RPMI7951 (cell line): ENCODE data around the gene ANKRD18B. TPM values are rescaled to one million over a fixed set of nuclear protein-coding genes. Genes with fewer than 3 reads are reported as not detected.
"Not testable (repeated sequence)": the region's sequence is repeated elsewhere in the genome, so short reads cannot be mapped to it uniquely, and the experiment has no call there.

ENCODE experiments used
- DNase-seq: peaks from one replicate; pipeline ENCODE4 v3.0.0-alpha.2; 2012; ENCODE audit warnings: low read depth
- total RNA-seq: library from RNA; depleted of rRNA; stranded (reverse); fragments of >200 nt; shearing (Covaris generic); gene quantifications from 2 replicates; pipeline ENCODE4 v1.2.3, GENCODE V29; 2014; rRNA removed

The ANKRD18B gene
- total RNA-seq, 1 experiment from 2014 or later = not detected

DNA sequence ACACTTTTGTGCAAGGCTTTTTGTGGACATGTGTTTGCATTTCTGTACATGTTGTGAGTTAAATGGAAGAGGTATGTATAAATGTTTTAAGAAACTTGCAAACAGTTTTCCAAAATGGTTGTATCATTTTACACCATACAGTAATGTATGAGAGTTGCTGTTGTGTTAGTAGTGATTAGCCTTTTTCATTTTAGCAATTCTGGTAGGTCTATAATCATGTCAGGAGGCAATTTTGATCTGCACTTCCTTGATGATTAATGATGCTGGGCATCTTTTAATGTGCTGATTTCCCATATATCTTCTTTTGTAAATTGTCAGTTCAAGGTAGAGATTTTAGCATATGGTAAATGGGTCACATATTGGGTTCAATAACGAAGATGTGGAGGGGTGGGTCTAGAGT lies 87.3 kb downstream of the ANKRD18B start:
- DNase-seq = no peak

DNA sequence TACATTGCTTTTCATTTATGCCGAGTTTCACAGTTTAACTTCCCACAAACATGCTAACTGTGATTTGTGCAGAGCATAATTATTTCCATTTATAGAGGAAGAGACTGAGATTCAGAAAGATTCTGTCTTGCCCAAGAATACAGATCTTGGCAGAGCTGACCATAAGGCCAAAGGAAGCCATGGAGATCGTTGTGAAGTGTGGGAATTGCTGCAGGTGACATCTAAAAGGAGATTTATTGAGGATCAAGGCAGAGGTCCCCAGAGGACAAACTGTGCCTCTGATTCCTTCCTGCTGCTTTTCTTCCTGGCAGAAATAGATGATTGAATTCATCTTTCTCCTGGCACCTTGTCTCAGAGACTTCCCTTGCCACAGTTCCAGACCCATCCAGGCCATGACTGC lies 88.4 kb downstream of the ANKRD18B start:
- DNase-seq = not testable (repeated sequence)

DNA sequence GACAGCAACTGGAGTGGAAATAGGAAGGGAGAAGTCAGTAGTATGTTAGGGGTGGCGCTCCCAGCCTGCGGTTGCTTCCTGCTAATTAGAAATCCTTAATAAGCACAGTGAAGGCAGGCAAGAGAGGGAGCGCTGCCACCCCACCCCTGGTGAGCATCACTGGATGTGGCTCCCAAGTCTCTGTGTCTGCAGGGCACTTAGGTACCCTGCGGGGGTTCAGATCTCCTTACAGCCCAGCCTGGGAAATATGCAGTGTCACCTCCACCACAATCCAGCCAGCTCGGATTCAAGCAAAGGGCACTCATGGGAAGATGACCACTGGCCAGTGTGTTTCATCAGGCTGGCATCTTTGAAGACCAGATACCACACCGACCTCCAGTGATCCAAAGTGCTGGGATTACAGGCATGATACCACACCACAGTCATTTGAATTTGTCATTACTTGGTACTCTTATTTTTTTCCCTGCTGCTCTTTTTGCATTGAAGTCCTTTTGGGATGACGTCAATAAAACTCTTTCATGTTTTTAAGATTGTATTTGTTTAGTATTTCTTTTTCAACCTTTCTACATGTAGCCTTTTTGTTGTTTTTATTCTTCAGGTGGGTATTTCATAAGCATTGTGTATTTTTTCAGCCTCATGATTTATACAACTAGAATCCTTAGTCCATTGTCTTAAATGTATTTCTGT lies 90.1 kb downstream of the ANKRD18B start:
- DNase-seq = no peak

DNA sequence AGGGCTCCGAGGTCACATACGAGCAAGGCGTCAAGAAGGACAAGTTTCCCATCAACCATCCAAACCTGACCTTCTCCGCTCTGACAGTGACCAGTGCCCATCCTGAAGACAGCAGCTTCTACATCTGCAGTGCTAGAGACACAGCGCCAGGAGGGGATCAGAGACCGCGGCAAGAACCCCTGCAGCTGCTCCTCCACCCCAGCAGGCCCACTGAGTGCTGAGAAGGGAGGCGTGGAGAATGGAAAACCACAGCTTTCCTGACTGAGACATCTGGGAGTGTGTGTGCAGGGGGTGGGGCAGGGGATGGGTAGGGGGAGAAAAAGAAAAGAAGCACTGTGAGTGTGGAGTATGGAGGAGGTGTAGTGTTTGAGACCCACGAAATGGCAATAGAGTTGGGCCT lies 94.3 kb downstream of the ANKRD18B start:
- DNase-seq = not testable (repeated sequence)

DNA sequence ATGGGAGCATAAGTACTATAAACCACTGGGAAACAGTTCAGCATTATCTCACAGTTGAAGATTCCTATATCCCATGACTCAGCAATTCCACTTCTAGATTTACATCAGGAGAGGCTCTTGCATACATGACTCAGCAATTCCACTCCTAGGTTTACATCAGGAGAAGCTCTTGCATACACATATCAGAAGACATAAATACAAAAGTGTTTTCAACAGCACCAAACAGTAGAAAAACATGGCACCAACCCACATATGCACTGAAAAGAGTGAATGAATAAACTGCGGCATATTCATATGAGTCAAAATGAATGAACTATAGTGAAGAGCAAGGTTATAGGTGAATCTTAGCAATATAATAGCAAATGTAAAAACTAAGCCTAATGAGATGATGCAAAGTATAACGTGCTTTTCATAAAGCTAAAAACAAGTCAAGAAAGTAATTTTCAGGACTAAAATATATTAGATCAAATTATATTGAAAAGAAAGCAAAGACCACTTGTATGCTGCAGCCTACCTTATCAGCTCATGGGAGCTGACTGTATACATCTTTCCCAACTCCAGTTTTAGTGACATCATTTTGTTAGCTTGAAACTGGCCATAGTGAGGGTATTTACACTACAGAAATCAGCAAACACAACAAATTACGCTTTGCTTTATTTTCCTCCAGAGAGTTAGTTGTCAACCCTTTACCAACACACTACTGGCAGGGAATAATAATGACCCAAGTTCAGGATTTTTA lies 95.8 kb downstream of the ANKRD18B start:
- DNase-seq = peak; percentile 71

DNA sequence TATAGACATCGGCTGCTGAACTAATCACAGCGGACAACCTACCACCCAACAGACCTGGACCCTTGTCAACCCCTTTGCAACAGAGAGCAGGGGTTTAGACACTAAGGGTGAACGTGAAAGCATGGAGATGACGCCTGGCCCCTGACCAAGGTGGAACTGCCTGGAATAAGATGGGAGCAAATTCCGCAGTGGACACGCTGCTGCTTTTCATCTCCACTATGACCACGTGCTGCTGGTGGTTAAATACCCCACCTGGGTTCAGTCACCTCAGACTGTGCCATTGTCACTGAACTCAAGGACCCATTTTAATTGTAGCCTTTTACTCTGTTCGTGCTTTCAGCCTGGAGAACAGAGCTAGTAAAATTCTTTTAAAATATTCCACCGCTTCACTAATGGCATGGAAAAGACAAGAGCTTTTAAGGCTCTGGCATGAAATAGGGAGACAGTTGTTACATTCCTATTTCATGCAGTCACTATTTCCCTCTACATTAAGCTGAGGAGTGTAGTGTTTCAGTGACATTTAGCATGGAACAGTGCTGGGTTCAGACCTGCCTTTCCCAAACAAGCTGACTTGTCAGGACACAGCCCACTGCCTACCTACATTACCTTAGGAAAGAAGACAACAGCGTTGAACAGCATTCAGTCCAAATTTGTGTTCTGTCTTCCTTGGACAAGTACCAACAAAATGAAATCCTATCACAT lies 96.8 kb downstream of the ANKRD18B start:
- peak; percentile 42 for DNase-seq

Other genes starting within 250 kb of the ANKRD18B start
- 14.0 and 16.3 TPM in 2 replicates for gene NFX1, start 233.7 kb upstream of the ANKRD18B start, total RNA-seq
- not detected in 2 replicates for gene AQP7, start 121.7 kb upstream of the ANKRD18B start, total RNA-seq
- gene AQP3, start 76.7 kb upstream of the ANKRD18B start, total RNA-seq = 1.4 and 1.6 TPM in 2 replicates
- 12.9 and 13.2 TPM in 2 replicates for gene NOL6, start 50.3 kb upstream of the ANKRD18B start, total RNA-seq